Osteocyte (in vitro differentiated cells): ENCODE results near the gene BBS2. TPM values are rescaled to one million over a fixed set of nuclear protein-coding genes. Genes with fewer than 3 reads are reported as not detected.

Source experiments
- DNase-seq: peaks from one replicate; pipeline ENCODE4 v3.0.0; 2021; ENCODE audit warnings: mixed read lengths; ENCODE audit not compliant: unreplicated experiment; ENCODE audit errors: extremely low spot score
- H3K27ac Mint-ChIP-seq: one replicate; pipeline ENCODE4 v1.8.0; 2021; ENCODE audit warnings: mild to moderate bottlenecking, mixed read lengths; ENCODE audit not compliant: unreplicated experiment
- H3K27me3 Mint-ChIP-seq: one replicate; pipeline ENCODE4 v1.8.0; 2021; ENCODE audit warnings: mixed read lengths; ENCODE audit not compliant: unreplicated experiment
- H3K36me3 Mint-ChIP-seq: one replicate; pipeline ENCODE4 v1.8.0; 2021; ENCODE audit warnings: mixed read lengths; ENCODE audit not compliant: unreplicated experiment
- H3K4me1 Mint-ChIP-seq: one replicate; pipeline ENCODE4 v1.8.0; 2021; ENCODE audit warnings: mixed read lengths; ENCODE audit not compliant: unreplicated experiment
- H3K4me3 Mint-ChIP-seq: one replicate; pipeline ENCODE4 v1.8.0; 2021; ENCODE audit warnings: mild to moderate bottlenecking, moderate library complexity, mixed read lengths; ENCODE audit not compliant: unreplicated experiment
- H3K9me3 Mint-ChIP-seq: one replicate; pipeline ENCODE4 v1.8.0; 2021; ENCODE audit warnings: mixed read lengths; ENCODE audit not compliant: unreplicated experiment
- long read RNA-seq: library from polyadenylated mRNA; unstranded; transcript quantifications from one replicate; pipeline ENCODE4 v2.0.0, GENCODE V29; 2021
- total RNA-seq: library from RNA; stranded (reverse); gene quantifications from 2 replicates; pipeline ENCODE4 v1.2.1, GENCODE V29; 2021
- TF ChIP-seq, protein P1 (sequence below): fragments of 200-600 bp; sonication (generic); IDR thresholded peaks from 2 replicates; pipeline ENCODE4 v1.5.0; 2021; ENCODE audit warnings: antibody characterized with exemption, mild to moderate bottlenecking, moderate library complexity

Gene BBS2, protein sequence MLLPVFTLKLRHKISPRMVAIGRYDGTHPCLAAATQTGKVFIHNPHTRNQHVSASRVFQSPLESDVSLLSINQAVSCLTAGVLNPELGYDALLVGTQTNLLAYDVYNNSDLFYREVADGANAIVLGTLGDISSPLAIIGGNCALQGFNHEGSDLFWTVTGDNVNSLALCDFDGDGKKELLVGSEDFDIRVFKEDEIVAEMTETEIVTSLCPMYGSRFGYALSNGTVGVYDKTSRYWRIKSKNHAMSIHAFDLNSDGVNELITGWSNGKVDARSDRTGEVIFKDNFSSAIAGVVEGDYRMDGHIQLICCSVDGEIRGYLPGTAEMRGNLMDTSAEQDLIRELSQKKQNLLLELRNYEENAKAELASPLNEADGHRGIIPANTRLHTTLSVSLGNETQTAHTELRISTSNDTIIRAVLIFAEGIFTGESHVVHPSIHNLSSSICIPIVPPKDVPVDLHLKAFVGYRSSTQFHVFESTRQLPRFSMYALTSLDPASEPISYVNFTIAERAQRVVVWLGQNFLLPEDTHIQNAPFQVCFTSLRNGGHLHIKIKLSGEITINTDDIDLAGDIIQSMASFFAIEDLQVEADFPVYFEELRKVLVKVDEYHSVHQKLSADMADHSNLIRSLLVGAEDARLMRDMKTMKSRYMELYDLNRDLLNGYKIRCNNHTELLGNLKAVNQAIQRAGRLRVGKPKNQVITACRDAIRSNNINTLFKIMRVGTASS
- total RNA-seq: 58.7 and 66.0 TPM in 2 replicates
- long read RNA-seq, transcript BBS2-201 (17 exons, 2,963 nt): major isoform, 266 of 383 reads
- long read RNA-seq, partial matches to known transcripts: 33 of 383 reads
- long read RNA-seq, other reads (novel, unspliced or antisense): 84 of 383 reads

DNA sequence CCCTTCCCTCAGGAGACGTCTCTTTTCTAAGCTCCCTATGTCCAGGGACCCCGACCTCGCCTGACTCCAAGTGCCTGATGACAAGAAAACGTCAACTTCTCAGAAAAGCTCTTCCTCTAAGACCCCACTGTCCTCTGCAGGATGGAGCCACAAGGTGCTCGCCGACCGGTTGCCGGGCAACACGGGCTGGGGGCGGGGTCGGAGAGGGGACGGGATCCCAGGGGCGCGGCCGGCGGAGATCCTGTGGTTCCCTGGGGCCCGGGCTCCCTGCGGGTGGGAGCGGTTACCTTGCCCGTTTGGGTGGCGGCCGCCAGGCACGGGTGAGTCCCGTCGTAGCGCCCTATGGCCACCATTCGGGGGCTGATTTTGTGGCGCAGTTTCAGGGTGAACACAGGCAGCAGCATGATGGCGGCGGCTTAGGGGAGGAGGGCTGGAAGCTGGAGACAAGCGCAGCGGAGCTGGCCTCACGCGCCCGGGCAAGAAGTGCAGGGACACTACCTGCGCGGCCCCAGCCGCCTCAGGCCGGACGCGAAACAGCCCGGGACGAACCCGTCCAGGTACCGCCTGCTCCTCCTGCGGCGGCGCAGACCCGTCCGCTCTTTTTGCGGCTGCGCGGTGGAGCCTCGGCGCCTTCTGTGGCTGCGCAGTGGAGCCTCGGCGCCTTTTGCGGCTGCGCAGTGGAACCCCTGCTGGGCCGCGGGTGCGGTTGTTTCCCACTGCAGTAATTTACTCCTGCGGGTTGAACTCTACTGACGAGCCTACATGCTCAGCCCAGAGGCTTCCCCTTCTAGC lies at the start of gene BBS2:
Gene BBS2, minus strand, starts transcription at position 566 of the 792 bp plus-strand sequence. Its CDS starts 162 bp downstream, at position 404.
- Mint-ChIP-seq H3K4me3 (peak within 1 kb of the TSS; percentile 86), H3K36me3 (no peaks in the 10 kb centered on the region), H3K4me1 (peaks cover 55% of the 10 kb centered on the region), H3K27ac (peak within 1 kb of the TSS; percentile 71), H3K27me3 (no peaks in the 10 kb centered on the region), H3K9me3 (no peaks in the 10 kb centered on the region)
- DNase-seq: peak; percentile 95
- TF ChIP-seq, protein P1, sequence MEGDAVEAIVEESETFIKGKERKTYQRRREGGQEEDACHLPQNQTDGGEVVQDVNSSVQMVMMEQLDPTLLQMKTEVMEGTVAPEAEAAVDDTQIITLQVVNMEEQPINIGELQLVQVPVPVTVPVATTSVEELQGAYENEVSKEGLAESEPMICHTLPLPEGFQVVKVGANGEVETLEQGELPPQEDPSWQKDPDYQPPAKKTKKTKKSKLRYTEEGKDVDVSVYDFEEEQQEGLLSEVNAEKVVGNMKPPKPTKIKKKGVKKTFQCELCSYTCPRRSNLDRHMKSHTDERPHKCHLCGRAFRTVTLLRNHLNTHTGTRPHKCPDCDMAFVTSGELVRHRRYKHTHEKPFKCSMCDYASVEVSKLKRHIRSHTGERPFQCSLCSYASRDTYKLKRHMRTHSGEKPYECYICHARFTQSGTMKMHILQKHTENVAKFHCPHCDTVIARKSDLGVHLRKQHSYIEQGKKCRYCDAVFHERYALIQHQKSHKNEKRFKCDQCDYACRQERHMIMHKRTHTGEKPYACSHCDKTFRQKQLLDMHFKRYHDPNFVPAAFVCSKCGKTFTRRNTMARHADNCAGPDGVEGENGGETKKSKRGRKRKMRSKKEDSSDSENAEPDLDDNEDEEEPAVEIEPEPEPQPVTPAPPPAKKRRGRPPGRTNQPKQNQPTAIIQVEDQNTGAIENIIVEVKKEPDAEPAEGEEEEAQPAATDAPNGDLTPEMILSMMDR: no peak

- Mint-ChIP-seq H3K9me3 (no peaks in the 10 kb centered on the region), H3K27me3 (peaks cover 34% of the 10 kb centered on the region), H3K4me3 (no peak within 1 kb of the TSS), H3K36me3 (no peaks in the 10 kb centered on the region), H3K27ac (no peak within 1 kb of the TSS), H3K4me1 (no peaks in the 10 kb centered on the region)
- no peak for DNase-seq
- TF ChIP-seq, protein P1: no peak
Measured at GRCh38 chr16:56564793-56565477, 45.1 kb upstream of the BBS2 start, which contains the start of gene MT4. MT4 (plus strand) TSS chr16:56565073; CDS start chr16:56565129, 56 bp downstream.

GRCh38 chr16:56561126-56561525 lies 41.3 kb upstream of the BBS2 start:
- Mint-ChIP-seq H3K27me3 (peaks cover 17% of the 10 kb centered on the region), H3K9me3 (no peaks in the 10 kb centered on the region), H3K36me3 (no peaks in the 10 kb centered on the region), H3K27ac (no peak overlapping the region), H3K4me1 (peaks cover 5% of the 10 kb centered on the region), H3K4me3 (no peak overlapping the region)
- no peak for DNase-seq
- TF ChIP-seq, protein P1: no peak

- DNase-seq: no peak
- Mint-ChIP-seq H3K27ac (no peak overlapping the region), H3K36me3 (no peaks in the 10 kb centered on the region), H3K27me3 (peaks cover 13% of the 10 kb centered on the region), H3K9me3 (no peaks in the 10 kb centered on the region), H3K4me1 (peaks cover 5% of the 10 kb centered on the region), H3K4me3 (no peak overlapping the region)
- TF ChIP-seq, protein P1: no peak
Measured at GRCh38 chr16:56560447-56560846, 40.6 kb upstream of the BBS2 start.
